Neural progenitor cell (in vitro differentiated cells): Measurements from ENCODE around the gene RPL29. TPM values are rescaled to one million over a fixed set of nuclear protein-coding genes. Genes with fewer than 3 reads are reported as not detected.

Source experiments
- DNase-seq: peaks from one replicate; pipeline ENCODE4 v3.0.0-alpha.2; 2016; ENCODE audit warnings: low spot score
- H2AFZ ChIP-seq: fragments of 200-600 bp; sonication (generic); replicated peaks from 2 replicates; pipeline ENCODE4 v1.6.1; 2016; ENCODE audit warnings: antibody characterized with exemption
- H3F3A ChIP-seq: fragments of 200-600 bp; sonication (generic); 2 replicates; pipeline ENCODE4 v1.6.1; 2016; ENCODE audit warnings: antibody characterized with exemption, low read depth
- H3K27ac ChIP-seq: fragments of 200-600 bp; sonication (generic); 2 replicates; pipeline ENCODE4 v1.5.1; 2016; ENCODE audit warnings: mild to moderate bottlenecking
- H3K27me3 ChIP-seq: fragments of 200-600 bp; sonication (generic); 2 replicates; pipeline ENCODE4 v1.6.1; 2016; ENCODE audit warnings: mild to moderate bottlenecking, moderate library complexity
- H3K36me3 ChIP-seq: fragments of 200-600 bp; sonication (generic); 2 replicates; pipeline ENCODE4 v1.5.1; 2016
- H3K4me1 ChIP-seq: fragments of 200-600 bp; sonication (generic); 2 replicates; pipeline ENCODE4 v1.6.1; 2016; ENCODE audit warnings: mixed run types
- H3K4me2 ChIP-seq: fragments of 200-600 bp; sonication (generic); 2 replicates; pipeline ENCODE4 v1.6.1; 2016
- H3K4me3 ChIP-seq: fragments of 200-600 bp; sonication (generic); 2 replicates; pipeline ENCODE4 v1.5.1; 2016
- H3K79me2 ChIP-seq: fragments of 200-600 bp; sonication (generic); 2 replicates; pipeline ENCODE4 v1.6.1; 2016; ENCODE audit warnings: low read depth
- H3K9ac ChIP-seq: fragments of 200-600 bp; sonication (generic); 2 replicates; pipeline ENCODE4 v1.6.1; 2016
- H3K9me3 ChIP-seq: fragments of 200-600 bp; sonication (generic); 2 replicates; pipeline ENCODE4 v1.5.1; 2016; ENCODE audit warnings: low read depth
- H4K20me1 ChIP-seq: fragments of 200-600 bp; sonication (generic); 2 replicates; pipeline ENCODE4 v1.6.1; 2016; ENCODE audit warnings: low read depth
- H3K27ac Mint-ChIP-seq: 3 replicates; pipeline ENCODE4 v1.8.0; 2021; ENCODE audit warnings: mixed read lengths
- H3K27me3 Mint-ChIP-seq: 2 replicates; pipeline ENCODE4 v1.8.0; 2022; ENCODE audit warnings: low read depth, mild to moderate bottlenecking, inconsistent platforms, moderate library complexity, mixed read lengths; ENCODE audit not compliant: insufficient read depth
- H3K36me3 Mint-ChIP-seq: 3 replicates; pipeline ENCODE4 v1.8.0; 2021; ENCODE audit warnings: mixed read lengths
- H3K4me1 Mint-ChIP-seq: 3 replicates; pipeline ENCODE4 v1.8.0; 2021; ENCODE audit warnings: mixed read lengths
- H3K4me3 Mint-ChIP-seq: 3 replicates; pipeline ENCODE4 v1.8.0; 2021; ENCODE audit warnings: mild to moderate bottlenecking, moderate library complexity, mixed read lengths
- H3K9me3 Mint-ChIP-seq: 3 replicates; pipeline ENCODE4 v1.8.0; 2020; ENCODE audit warnings: mixed read lengths
- EZH2 ChIP-seq: fragments of 200-600 bp; sonication (generic); IDR thresholded peaks from 2 replicates; pipeline ENCODE4 v1.6.1; 2017; ENCODE audit warnings: antibody characterized with exemption, mild to moderate bottlenecking, moderate library complexity
- EZH2phosphoT487 ChIP-seq: fragments of 200-600 bp; sonication (generic); IDR thresholded peaks from 2 replicates; pipeline ENCODE4 v1.6.1; 2017; ENCODE audit warnings: antibody characterized with exemption
- total RNA-seq: library from RNA; depleted of rRNA; stranded (reverse); fragments of >200 nt; gene quantifications from 2 replicates; pipeline ENCODE4 v1.2.3, GENCODE V29; 2015; ENCODE audit warnings: low replicate concordance
- TF ChIP-seq, protein P1 (sequence below): fragments of 200-600 bp; sonication (generic); IDR thresholded peaks from 2 replicates; pipeline ENCODE4 v1.5.1; 2017; ENCODE audit warnings: antibody characterized with exemption, mild to moderate bottlenecking

The RPL29 gene
- total RNA-seq, 1 donor from 2014 or later, result 1,431 TPM

DNA sequence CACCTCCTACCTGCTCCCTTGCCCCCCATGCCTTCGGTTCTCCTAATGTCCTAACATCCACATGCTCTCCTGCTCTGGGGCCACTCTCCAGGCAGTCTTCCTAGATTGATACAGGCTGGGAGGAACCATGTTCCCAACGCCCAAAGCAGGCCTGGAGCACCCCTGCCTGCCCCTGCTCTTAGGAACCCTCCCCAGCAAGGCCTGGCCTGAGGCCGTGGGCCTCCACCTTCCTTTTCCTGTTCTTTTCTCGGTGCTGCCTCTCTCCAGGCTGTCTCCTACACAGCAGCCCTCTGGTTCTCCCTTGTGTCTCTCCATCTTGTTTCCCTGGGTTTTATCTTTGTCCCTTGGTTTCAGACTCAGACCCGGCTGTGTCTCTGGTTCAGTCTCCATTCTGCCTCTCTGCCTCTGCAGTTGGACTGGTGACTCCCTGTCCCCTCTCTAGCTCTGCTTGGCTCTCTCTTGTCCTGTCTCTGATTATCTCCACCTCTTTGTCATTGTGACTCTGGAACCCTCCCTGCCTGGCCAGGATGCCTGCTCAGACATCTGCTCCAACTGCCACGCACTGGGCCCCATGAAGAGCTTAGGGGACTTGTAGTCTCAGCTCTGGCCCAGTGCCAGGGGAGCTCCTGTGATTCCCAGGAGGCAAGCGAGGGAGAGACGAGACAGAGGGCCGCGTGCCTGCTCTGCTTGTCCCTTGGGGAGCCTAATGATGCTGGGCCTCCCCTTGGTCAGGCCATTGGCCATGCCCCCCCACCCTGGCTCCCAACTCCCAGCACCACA lies 26.0 kb upstream of the RPL29 start:
- peaks cover 2% of the 10 kb centered on the region for H3K27me3 Mint-ChIP-seq
- H3K9me3 Mint-ChIP-seq, result no peaks in the 10 kb centered on the region
- peaks cover 48% of the 10 kb centered on the region for H3K4me1 Mint-ChIP-seq
- TF ChIP-seq, protein P1, sequence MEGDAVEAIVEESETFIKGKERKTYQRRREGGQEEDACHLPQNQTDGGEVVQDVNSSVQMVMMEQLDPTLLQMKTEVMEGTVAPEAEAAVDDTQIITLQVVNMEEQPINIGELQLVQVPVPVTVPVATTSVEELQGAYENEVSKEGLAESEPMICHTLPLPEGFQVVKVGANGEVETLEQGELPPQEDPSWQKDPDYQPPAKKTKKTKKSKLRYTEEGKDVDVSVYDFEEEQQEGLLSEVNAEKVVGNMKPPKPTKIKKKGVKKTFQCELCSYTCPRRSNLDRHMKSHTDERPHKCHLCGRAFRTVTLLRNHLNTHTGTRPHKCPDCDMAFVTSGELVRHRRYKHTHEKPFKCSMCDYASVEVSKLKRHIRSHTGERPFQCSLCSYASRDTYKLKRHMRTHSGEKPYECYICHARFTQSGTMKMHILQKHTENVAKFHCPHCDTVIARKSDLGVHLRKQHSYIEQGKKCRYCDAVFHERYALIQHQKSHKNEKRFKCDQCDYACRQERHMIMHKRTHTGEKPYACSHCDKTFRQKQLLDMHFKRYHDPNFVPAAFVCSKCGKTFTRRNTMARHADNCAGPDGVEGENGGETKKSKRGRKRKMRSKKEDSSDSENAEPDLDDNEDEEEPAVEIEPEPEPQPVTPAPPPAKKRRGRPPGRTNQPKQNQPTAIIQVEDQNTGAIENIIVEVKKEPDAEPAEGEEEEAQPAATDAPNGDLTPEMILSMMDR, result no peak
- no peak for TF ChIP-seq EZH2phosphoT487
- no peak for TF ChIP-seq EZH2
- Histone ChIP-seq H3K36me3 (no peaks in the 10 kb centered on the region), H3F3A (no peaks in the 10 kb centered on the region), H2AFZ (no peak overlapping the region), H4K20me1 (no peaks in the 10 kb centered on the region), H3K79me2 (no peaks in the 10 kb centered on the region), H3K4me2 (no peak overlapping the region), H3K4me3 (no peak overlapping the region), H3K9me3 (no peaks in the 10 kb centered on the region), H3K27me3 (no peaks in the 10 kb centered on the region), H3K27ac (no peak overlapping the region), H3K4me1 (peaks cover 22% of the 10 kb centered on the region), H3K9ac (no peak overlapping the region)
- no peak for DNase-seq
- H3K27ac Mint-ChIP-seq, result no peak overlapping the region
- no peaks in the 10 kb centered on the region for H3K36me3 Mint-ChIP-seq
- H3K4me3 Mint-ChIP-seq, result peak overlapping the region; percentile 6

GRCh38 chr3:52020796-52021195 lies 25.1 kb upstream of the RPL29 start:
- H3K27me3 Mint-ChIP-seq, result peaks cover 5% of the 10 kb centered on the region
- Histone ChIP-seq H3K27ac (no peak overlapping the region), H3K27me3 (no peaks in the 10 kb centered on the region), H2AFZ (no peak overlapping the region), H3K79me2 (no peaks in the 10 kb centered on the region), H3K9ac (no peak overlapping the region), H3K4me2 (no peak overlapping the region), H3K4me3 (no peak overlapping the region), H3K9me3 (no peaks in the 10 kb centered on the region), H3F3A (no peaks in the 10 kb centered on the region), H4K20me1 (no peaks in the 10 kb centered on the region), H3K4me1 (peaks cover 19% of the 10 kb centered on the region), H3K36me3 (no peaks in the 10 kb centered on the region)
- H3K4me3 Mint-ChIP-seq, result no peak overlapping the region
- H3K9me3 Mint-ChIP-seq, result no peaks in the 10 kb centered on the region
- DNase-seq, result no peak
- no peaks in the 10 kb centered on the region for H3K36me3 Mint-ChIP-seq
- TF ChIP-seq EZH2 (no peak), EZH2phosphoT487 (no peak)
- TF ChIP-seq, protein P1, result no peak
- H3K27ac Mint-ChIP-seq, result peak overlapping the region; percentile 86
- peaks cover 42% of the 10 kb centered on the region for H3K4me1 Mint-ChIP-seq

DNA sequence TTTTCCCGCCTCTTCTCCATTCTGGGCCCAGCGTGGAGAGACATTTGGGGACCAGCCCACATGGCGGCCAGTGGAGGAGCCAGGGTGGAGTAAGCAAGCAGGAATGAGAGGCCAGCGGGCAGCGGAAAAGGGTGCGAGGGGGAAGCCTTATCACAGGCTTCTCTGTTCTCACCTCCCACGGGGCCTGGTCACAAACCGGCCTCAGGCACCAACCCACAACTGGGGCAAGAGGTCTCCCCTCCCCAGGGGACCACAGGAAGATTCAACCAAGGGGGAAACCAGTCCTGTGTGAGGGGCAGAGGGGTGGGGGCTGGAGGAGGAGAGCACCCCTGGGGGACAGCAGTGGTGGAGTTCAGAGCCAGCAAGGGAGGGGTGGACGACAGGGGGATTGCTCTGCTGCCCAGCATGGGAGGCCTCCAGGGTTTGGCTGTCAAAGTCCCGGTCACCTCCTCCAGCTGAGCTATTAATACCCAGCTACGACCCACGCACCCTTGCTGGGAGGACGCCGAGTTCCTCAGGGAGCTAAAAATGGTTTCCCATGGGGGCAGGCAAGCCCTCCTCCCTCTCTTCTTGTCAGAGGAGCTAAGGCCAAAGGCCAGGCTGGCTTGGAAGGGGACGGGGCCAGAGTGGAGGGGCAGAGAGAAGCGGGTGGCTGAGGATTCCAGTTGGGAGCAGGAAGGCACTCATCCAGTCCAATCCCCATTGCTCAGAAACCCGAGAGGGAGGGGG lies 23.8 kb upstream of the RPL29 start:
- Histone ChIP-seq H3F3A (no peaks in the 10 kb centered on the region), H3K9ac (no peak overlapping the region), H4K20me1 (no peaks in the 10 kb centered on the region), H2AFZ (no peak overlapping the region), H3K79me2 (no peaks in the 10 kb centered on the region), H3K4me2 (no peak overlapping the region), H3K9me3 (no peaks in the 10 kb centered on the region), H3K36me3 (no peaks in the 10 kb centered on the region), H3K4me3 (no peak overlapping the region), H3K27ac (no peak overlapping the region), H3K27me3 (no peaks in the 10 kb centered on the region), H3K4me1 (peaks cover 24% of the 10 kb centered on the region)
- DNase-seq, result no peak
- no peaks in the 10 kb centered on the region for H3K36me3 Mint-ChIP-seq
- H3K27me3 Mint-ChIP-seq, result peaks cover 9% of the 10 kb centered on the region
- no peak overlapping the region for H3K4me3 Mint-ChIP-seq
- H3K4me1 Mint-ChIP-seq, result peaks cover 35% of the 10 kb centered on the region
- no peaks in the 10 kb centered on the region for H3K9me3 Mint-ChIP-seq
- no peak for TF ChIP-seq EZH2phosphoT487
- no peak for TF ChIP-seq EZH2
- TF ChIP-seq, protein P1, result no peak
- H3K27ac Mint-ChIP-seq, result no peak overlapping the region
